Dendritic cell treated with granulocyte-macrophage colony-stimulating factor and Interleukin-4, amounts not matched to agents 40 ng/mL and 50 ng/mL, for 4 days (primary cell): ENCODE results near the gene EMP2.

Source experiments
- H3K27ac Mint-ChIP-seq: one replicate; pipeline ENCODE4 v1.8.0; 2022; ENCODE audit warnings: mild to moderate bottlenecking, mixed read lengths
- H3K27me3 Mint-ChIP-seq: one replicate; pipeline ENCODE4 v1.8.0; 2022; ENCODE audit warnings: mild to moderate bottlenecking, mixed read lengths
- H3K36me3 Mint-ChIP-seq: one replicate; pipeline ENCODE4 v1.8.0; 2022; ENCODE audit warnings: low read depth, mixed read lengths
- H3K4me1 Mint-ChIP-seq: one replicate; pipeline ENCODE4 v1.8.0; 2022; ENCODE audit warnings: low read depth, mixed read lengths
- H3K4me3 Mint-ChIP-seq: one replicate; pipeline ENCODE4 v1.8.0; 2022; ENCODE audit warnings: mild to moderate bottlenecking, moderate library complexity, mixed read lengths
- H3K9me3 Mint-ChIP-seq: one replicate; pipeline ENCODE4 v1.8.0; 2022; ENCODE audit warnings: mixed read lengths
- intact Hi-C: fragments of 100-400 bp; cut with micrococcal nuclease; formaldehyde crosslinking; loops from one replicate; pipeline ENCODE4 v1.15.0; 2022

The EMP2 gene

DNA sequence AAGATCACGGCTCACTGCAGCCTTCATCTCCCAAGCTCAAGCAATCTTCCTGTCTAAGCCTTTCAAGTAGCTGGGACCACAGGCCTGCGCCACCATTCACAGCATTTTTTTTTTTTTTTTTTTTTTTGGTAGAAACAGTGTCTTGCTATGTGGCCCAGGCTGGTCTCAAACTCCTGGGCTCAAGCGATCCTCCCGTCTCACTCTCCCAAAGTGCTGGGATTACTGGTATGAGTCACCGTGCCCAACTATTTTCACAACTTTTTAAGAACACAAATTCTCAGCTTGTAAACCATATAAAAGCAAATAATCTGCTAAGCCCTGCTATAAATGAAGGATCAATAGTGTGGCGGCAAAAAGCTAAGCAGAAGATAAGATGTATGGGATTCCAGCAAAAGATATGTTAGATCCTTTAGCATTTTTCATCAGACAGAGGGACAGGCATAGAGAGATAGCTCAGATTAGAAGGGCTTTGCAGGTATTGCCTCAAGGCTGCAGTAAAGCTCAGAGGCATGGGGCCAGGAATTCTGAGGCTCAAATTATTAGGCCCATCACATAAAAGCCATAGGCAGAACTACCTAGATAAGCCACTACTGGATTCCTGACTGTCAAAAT, 55.1 kb downstream of the EMP2 start:
- Mint-ChIP-seq H3K27me3 (peaks cover 3% of the 10 kb centered on the region), H3K4me1 (no peaks in the 10 kb centered on the region), H3K9me3 (no peaks in the 10 kb centered on the region), H3K4me3 (no peak overlapping the region), H3K27ac (no peak overlapping the region), H3K36me3 (no peaks in the 10 kb centered on the region)
- intact Hi-C loops: loop anchor here (10.0 kb wide), 1 partner anchor 89 kb away; no protein-coding TSS in a partner anchor

- H3K4me3 Mint-ChIP-seq: no peak overlapping the region
- no peaks in the 10 kb centered on the region for H3K4me1 Mint-ChIP-seq
- H3K36me3 Mint-ChIP-seq: no peaks in the 10 kb centered on the region
- H3K9me3 Mint-ChIP-seq: no peaks in the 10 kb centered on the region
- intact Hi-C loops: loop anchor here (10.0 kb wide), 1 partner anchor 92 kb away; no protein-coding TSS in a partner anchor
- no peak overlapping the region for H3K27ac Mint-ChIP-seq
- H3K27me3 Mint-ChIP-seq: peaks cover 4% of the 10 kb centered on the region
Measured at GRCh38 chr16:10522966-10523365, 57.4 kb downstream of the EMP2 start.

DNA sequence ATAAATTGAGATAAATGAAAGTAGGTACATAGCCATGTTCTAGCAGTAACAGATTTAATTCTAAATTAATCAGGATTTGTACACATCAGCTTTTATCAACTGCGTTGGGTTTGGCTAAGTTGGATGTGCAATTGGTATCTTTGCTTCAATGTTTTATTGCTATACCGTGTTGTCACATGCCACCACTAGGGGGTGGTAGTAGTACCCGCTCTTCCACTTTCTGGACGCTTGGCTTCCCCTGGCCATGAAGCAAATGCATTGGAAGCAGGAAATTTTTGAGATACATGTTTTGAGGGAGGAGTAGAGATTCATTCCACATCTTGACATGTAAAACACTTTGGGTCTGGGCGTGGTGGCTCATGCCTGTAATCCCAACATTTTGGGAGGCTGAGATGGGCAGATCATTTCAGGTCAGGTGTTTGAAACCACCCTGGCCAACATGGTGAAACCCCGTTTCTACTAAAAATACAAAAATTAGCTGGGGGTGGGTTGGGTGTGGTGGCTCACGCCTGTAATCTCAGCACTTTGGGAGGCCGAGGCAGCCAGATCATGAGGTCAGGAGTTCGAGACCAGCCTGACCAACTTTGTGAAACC, 58.6 kb downstream of the EMP2 start:
- no peaks in the 10 kb centered on the region for H3K4me1 Mint-ChIP-seq
- H3K4me3 Mint-ChIP-seq: no peak overlapping the region
- no peaks in the 10 kb centered on the region for H3K36me3 Mint-ChIP-seq
- intact Hi-C loops: loop anchor here (10.0 kb wide), 1 partner anchor 93 kb away; no protein-coding TSS in a partner anchor
- peaks cover 4% of the 10 kb centered on the region for H3K27me3 Mint-ChIP-seq
- H3K9me3 Mint-ChIP-seq: no peaks in the 10 kb centered on the region
- H3K27ac Mint-ChIP-seq: no peak overlapping the region

GRCh38 chr16:10520869-10521578, 59.4 kb downstream of the EMP2 start:
- Mint-ChIP-seq H3K4me1 (peaks cover 1% of the 10 kb centered on the region), H3K4me3 (no peak overlapping the region), H3K27ac (no peak overlapping the region), H3K9me3 (no peaks in the 10 kb centered on the region), H3K27me3 (peaks cover 4% of the 10 kb centered on the region), H3K36me3 (no peaks in the 10 kb centered on the region)
- intact Hi-C loops: loop anchor here (10.0 kb wide), 1 partner anchor 94 kb away; no protein-coding TSS in a partner anchor

GRCh38 chr16:10519929-10520868, 60.2 kb downstream of the EMP2 start:
- intact Hi-C loops: loop anchor here (10.0 kb wide), 1 partner anchor 95 kb away; no protein-coding TSS in a partner anchor
- H3K27ac Mint-ChIP-seq: peak overlapping the region; percentile 56

DNA sequence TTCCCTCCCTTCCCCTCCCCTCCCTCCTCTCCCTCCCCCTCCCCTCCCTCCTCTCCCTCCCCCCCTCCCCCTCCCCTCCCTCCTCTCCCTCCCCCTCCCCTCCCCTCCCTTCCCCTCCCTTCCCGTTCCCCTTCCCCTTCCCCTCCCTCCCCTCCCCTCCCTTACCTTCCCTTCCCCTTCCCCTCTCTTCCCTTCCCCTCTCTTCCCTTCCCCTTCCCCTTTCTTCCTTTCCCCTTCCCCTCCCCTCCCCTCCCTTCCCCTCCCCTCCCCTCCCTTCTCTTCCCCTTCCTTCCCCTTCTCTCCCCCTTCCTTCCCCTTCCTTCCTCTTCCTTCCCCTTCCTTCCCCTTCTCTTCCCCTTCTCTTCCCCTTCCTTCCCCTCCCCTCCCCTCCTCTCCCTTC, 61.1 kb downstream of the EMP2 start:
- Mint-ChIP-seq H3K36me3 (no peaks in the 10 kb centered on the region), H3K27ac (no peak overlapping the region), H3K4me1 (peaks cover 12% of the 10 kb centered on the region), H3K4me3 (no peak overlapping the region), H3K27me3 (peaks cover 4% of the 10 kb centered on the region), H3K9me3 (no peaks in the 10 kb centered on the region)
- intact Hi-C loops: no loop called here

More at GRCh38 chr16:10519929-10520868, 60.2 kb downstream of the EMP2 start:
- Mint-ChIP-seq H3K36me3 (no peaks in the 10 kb centered on the region), H3K9me3 (no peaks in the 10 kb centered on the region), H3K4me3 (no peak overlapping the region), H3K4me1 (peaks cover 7% of the 10 kb centered on the region), H3K27me3 (peaks cover 4% of the 10 kb centered on the region)

DNA sequence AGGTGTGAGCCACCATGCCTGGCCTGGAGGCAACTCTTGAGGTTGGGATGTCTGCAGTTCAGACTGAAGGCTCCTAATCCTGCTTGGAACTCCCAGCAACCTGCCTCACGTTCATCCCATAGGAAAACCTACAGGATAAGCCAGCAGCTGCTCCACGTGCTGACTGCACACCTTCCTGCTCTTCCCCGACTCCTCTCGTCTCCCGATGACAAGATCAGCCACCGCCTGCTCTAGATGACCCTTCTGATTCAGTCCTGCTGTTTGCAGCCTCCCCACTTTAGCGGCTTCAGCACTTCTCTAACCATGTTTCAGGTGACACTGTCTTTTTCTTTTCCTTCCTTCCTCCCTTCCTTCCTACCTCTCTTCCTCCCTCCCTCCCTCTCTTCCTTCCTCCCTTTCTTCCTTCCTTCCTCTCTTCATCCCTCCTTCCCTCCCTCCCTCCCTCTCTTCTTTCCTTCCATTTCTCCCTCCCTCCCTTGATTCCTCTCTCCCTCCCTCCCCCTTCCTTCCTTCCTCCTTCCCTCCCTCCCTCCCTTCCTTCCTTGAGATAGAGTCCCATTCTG, 61.8 kb downstream of the EMP2 start:
- Mint-ChIP-seq H3K4me3 (no peak overlapping the region), H3K36me3 (no peaks in the 10 kb centered on the region), H3K4me1 (peaks cover 12% of the 10 kb centered on the region), H3K27me3 (peaks cover 4% of the 10 kb centered on the region), H3K9me3 (no peaks in the 10 kb centered on the region), H3K27ac (no peak overlapping the region)
- intact Hi-C loops: no loop called here

GRCh38 chr16:10517868-10518267, 62.5 kb downstream of the EMP2 start:
- intact Hi-C loops: no loop called here
- H3K9me3 Mint-ChIP-seq: no peaks in the 10 kb centered on the region

DNA sequence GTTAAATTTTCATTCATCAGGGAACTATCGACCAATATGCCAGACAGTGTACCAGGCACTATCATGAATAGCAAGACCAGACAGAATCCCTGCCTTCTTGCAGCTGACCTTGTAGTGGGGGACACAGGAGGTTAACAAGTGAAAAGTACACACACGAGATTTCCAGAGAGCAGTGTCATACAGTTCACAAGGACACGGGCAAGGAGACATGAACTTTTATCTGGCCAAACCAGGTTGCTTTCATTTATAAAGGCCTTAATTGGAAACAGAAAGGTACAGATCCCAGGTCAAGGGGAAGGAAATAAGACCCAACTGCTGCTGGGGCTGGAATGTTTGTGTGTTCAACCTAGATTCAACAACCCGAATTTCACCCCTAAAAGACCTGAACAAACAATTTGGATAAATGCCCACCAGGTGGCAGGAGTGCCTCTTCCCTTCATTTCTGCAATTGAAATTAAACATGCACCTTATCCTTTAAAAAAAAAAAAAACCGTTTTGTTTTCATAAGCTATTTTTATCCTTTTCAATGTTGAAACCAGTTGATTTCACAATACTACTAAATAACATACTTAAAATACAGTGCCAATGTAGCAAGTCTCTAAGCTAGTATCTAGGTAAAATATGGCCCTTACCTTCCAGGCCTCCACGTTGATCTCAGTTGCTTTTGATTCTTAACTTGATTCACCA, 65.9 kb downstream of the EMP2 start:
- Mint-ChIP-seq H3K36me3 (no peaks in the 10 kb centered on the region), H3K27me3 (no peaks in the 10 kb centered on the region), H3K4me1 (peaks cover 23% of the 10 kb centered on the region), H3K4me3 (no peak overlapping the region), H3K27ac (no peak overlapping the region), H3K9me3 (no peaks in the 10 kb centered on the region)
- intact Hi-C loops: loop anchor here (1.0 kb wide), 1 partner anchor 223 kb away; no protein-coding TSS in a partner anchor

More at GRCh38 chr16:10517868-10518267, 62.5 kb downstream of the EMP2 start:
- H3K27ac Mint-ChIP-seq: no peak overlapping the region
- peaks cover 12% of the 10 kb centered on the region for H3K4me1 Mint-ChIP-seq
- H3K36me3 Mint-ChIP-seq: no peaks in the 10 kb centered on the region
- H3K27me3 Mint-ChIP-seq: peaks cover 4% of the 10 kb centered on the region
- no peak overlapping the region for H3K4me3 Mint-ChIP-seq

- Mint-ChIP-seq H3K27me3 (no peaks in the 10 kb centered on the region), H3K27ac (no peak overlapping the region), H3K9me3 (no peaks in the 10 kb centered on the region), H3K4me3 (no peak overlapping the region), H3K36me3 (no peaks in the 10 kb centered on the region), H3K4me1 (peaks cover 23% of the 10 kb centered on the region)
- intact Hi-C loops: no loop called here
Measured at GRCh38 chr16:10511829-10512228, 68.6 kb downstream of the EMP2 start.

DNA sequence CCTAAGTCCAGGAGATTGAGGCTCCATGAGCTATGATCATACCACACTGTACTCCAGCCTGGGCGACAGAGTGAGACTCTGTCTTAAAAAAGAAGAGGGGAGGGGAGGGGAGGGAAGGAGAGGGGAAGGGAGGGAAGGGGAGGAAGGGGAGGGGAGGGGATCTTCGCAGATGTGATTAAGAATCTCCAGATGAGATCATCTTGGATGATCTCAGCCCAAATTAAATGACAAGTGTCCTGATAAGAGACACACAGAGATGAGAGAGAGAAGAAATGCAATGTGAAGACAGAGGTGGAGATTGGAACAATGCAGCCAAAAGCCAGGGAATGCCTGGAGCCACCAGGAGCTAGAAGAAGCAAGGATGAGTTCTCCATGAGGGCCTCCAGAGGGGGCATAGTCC, 70.1 kb downstream of the EMP2 start:
- Mint-ChIP-seq H3K4me1 (peaks cover 16% of the 10 kb centered on the region), H3K4me3 (no peak overlapping the region), H3K9me3 (no peaks in the 10 kb centered on the region), H3K27ac (no peak overlapping the region), H3K27me3 (no peaks in the 10 kb centered on the region), H3K36me3 (no peaks in the 10 kb centered on the region)
- intact Hi-C loops: no loop called here

DNA sequence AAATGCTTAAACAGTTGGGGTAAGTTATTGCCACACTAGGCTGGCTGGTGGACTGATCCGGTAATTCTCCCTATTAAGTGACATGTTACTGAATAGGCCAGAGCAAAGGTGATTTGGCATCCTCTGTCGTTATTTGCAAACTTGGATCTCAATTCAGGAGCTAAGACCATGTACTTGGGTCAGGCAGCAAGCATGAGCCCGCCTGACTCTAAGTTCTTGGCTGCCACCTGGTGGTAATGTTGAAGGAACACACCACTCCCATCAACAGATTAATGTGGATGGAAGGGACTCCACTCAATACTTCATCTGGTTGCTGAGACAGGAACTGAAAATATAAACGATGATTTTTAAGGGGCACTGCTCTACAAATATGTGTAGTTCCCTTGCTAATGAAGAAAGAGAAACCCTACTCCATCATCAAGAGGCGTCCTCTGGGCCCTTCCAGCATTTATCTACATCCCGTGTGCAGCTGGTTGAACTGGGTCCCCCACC, 70.8 kb downstream of the EMP2 start:
- Mint-ChIP-seq H3K4me3 (no peak overlapping the region), H3K36me3 (no peaks in the 10 kb centered on the region), H3K9me3 (no peaks in the 10 kb centered on the region), H3K27ac (no peak overlapping the region), H3K4me1 (peaks cover 11% of the 10 kb centered on the region), H3K27me3 (no peaks in the 10 kb centered on the region)
- intact Hi-C loops: loop anchor here (1.0 to 2.0 kb wide), 2 partner anchors 195 to 252 kb away; no protein-coding TSS in a partner anchor
